ENCODE results near the gene SCN2A.

DNA sequence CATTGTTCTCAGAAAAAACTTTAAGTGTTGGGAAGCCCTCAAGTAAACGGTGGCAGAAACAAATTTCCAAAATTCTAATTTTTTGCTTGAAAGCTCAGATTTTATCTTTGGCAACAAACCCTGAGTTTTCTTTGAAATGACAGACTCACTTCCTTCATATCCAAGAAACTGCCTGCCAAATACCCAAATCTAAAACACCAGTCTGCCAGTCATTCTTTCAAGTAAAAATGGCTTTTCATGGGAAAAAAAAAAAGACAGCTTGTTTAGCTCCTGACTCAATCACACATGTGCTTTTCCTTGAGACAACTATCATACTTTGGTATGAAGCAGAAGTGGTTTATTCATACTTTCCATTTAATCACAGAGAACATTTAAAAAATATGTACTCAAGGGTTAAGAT, 189.7 kb downstream of the SCN2A start:
- TF ChIP-seq, protein P1, sequence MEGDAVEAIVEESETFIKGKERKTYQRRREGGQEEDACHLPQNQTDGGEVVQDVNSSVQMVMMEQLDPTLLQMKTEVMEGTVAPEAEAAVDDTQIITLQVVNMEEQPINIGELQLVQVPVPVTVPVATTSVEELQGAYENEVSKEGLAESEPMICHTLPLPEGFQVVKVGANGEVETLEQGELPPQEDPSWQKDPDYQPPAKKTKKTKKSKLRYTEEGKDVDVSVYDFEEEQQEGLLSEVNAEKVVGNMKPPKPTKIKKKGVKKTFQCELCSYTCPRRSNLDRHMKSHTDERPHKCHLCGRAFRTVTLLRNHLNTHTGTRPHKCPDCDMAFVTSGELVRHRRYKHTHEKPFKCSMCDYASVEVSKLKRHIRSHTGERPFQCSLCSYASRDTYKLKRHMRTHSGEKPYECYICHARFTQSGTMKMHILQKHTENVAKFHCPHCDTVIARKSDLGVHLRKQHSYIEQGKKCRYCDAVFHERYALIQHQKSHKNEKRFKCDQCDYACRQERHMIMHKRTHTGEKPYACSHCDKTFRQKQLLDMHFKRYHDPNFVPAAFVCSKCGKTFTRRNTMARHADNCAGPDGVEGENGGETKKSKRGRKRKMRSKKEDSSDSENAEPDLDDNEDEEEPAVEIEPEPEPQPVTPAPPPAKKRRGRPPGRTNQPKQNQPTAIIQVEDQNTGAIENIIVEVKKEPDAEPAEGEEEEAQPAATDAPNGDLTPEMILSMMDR (IDR thresholded peaks at IDR 0.05): no peak
- TF ChIP-seq EZH2 (IDR thresholded peaks at IDR 0.05; ENCODE audit: borderline replicate concordance, insufficient read depth, low read depth, low read length, poor library complexity, severe bottlenecking): no peak
